ENCODE measurements around the gene KRTAP4-6. TPM values are rescaled to one million over a fixed set of nuclear protein-coding genes. Genes with fewer than 3 reads are reported as not detected.
"Not testable (repeated sequence)": the region's sequence is repeated elsewhere in the genome, so short reads cannot be mapped to it uniquely, and the experiment has no call there.

The KRTAP4-6 gene
- total RNA-seq, 1 experiment from 2014 or later, result not detected

DNA sequence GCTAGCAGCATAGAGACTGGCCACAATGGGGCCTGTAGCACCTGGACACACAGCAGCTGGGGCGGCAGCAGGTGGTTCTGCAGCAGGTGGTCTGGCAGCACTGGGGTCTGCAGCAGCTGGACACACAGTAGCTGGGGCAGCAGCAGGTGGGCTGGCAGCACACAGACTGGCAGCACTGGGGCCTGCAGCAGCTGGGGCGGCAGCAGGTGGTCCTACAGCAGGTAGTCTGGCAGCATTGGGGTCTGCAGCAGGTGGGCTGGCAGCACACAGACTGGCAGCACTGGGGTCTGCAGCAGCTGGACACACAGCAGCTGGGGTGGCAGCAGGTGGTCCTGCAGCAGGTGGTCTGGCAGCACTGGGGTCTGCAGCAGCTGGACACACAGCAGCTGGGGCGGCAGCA is 19.8 kb upstream of the KRTAP4-6 start:
- DNase-seq, result peak in 1 of 2 experiments; percentile 32
- not testable (repeated sequence) for H3K4me3 ChIP-seq; H3K27me3 ChIP-seq; H3K36me3 ChIP-seq; H3K27ac ChIP-seq; H3K4me1 ChIP-seq; H3K9me3 ChIP-seq (replicated peaks)

DNA sequence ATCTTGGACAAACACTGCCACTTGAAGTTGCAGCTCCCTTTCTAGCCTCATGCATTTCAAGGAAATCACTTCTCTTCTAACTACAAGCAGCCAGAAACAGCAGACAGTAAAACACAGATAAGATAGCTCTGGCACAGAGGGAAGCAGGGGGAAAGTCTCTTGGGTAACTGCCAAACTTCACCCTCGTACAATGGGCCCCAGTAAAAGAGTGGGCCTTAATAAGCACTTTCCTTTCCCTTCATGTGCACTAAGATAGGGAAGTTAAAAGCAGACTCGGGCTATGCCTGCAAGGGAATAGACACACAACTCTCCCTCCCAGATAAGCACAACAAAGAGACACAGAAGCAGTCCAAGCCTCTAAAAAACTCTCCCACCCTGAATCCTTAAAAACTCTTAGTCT is 13.5 kb upstream of the KRTAP4-6 start:
- no peak overlapping the region for H3K27ac ChIP-seq
- no peaks in the 10 kb centered on the region for H3K9me3 ChIP-seq (replicated peaks)
- H3K4me3 ChIP-seq, result no peak overlapping the region
- H3K4me1 ChIP-seq, result no peaks in the 10 kb centered on the region
- no peaks in the 10 kb centered on the region for H3K27me3 ChIP-seq
- no peak for DNase-seq
- H3K36me3 ChIP-seq, result no peaks in the 10 kb centered on the region

DNA sequence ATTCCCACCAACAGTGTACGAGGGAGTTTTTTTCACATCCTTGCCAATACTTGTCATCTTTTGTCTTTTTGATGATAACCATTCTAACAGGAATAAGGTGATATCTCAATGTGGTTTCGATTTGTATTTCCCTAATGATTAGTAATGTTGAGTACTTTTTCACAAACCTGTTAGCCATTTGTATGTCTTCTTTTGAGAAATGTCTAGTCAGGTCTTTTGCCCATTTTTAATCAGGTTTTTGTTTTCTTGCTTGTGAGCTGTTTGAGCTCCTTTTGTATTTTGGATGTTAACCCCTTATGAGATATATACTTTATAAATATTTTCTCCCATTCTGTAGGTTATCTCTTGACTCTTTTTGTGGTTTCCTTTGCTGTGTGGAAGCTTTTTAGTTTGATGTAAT is 11.2 kb upstream of the KRTAP4-6 start:
- Histone ChIP-seq H3K9me3 (replicated peaks) (no peaks in the 10 kb centered on the region), H3K27me3 (no peaks in the 10 kb centered on the region), H3K4me1 (no peaks in the 10 kb centered on the region), H3K27ac (no peak overlapping the region), H3K4me3 (no peak overlapping the region), H3K36me3 (no peaks in the 10 kb centered on the region)
- DNase-seq, result no peak

DNA sequence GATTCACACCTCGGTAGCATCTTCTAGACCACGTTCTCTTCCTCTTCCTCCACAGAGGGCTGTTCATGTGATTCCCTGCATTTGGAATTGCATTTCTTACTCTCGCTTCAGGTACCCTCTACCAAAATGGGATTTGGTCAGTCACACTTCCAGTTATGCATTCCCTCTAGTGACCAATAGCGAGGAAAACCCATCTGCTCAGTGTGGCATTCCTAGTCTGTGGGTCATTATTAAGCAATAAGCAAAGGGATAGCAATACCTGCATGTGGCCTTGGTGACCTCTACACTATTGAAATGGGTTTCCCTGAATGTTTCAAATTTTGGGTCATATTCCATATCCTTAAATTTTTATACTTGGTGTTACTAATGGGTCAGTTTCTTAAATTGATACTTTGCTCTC is 9.7 kb upstream of the KRTAP4-6 start:
- H3K4me1 ChIP-seq, result no peaks in the 10 kb centered on the region
- no peaks in the 10 kb centered on the region for H3K27me3 ChIP-seq

DNA sequence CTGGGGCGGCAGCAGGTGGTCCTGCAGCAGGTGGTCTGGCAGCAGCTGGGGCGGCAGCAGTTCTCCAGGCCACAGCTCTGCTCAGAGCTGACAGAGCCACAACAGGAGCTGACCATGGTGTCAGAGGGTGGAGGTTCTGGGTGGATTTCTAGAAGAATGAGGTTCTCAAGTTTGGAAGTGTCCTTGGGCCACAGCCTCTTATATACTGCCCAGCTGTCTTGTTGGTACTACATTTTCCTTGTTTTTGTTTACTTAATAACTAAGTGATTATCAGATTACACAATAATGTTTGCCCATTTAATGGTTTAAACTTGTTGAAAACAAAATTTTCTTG is 9.3 kb upstream of the KRTAP4-6 start, which contains the start of gene KRTAP4-5:
Gene KRTAP4-5, minus strand, starts transcription at position 174 of the 334 bp plus-strand sequence. Its CDS starts 58 bp downstream, at position 116.
- no peak within 1 kb of the TSS for H3K4me3 ChIP-seq
- H3K27ac ChIP-seq, result peak within 1 kb of the TSS; percentile 2; the same call in 1 of the 2 replicates

More for the DNA sequence above, 9.7 kb upstream of the KRTAP4-6 start:
- Histone ChIP-seq H3K36me3 (no peaks in the 10 kb centered on the region), H3K27ac (no peak overlapping the region), H3K9me3 (replicated peaks) (no peaks in the 10 kb centered on the region), H3K4me3 (no peak overlapping the region)
- no peak for DNase-seq

DNA sequence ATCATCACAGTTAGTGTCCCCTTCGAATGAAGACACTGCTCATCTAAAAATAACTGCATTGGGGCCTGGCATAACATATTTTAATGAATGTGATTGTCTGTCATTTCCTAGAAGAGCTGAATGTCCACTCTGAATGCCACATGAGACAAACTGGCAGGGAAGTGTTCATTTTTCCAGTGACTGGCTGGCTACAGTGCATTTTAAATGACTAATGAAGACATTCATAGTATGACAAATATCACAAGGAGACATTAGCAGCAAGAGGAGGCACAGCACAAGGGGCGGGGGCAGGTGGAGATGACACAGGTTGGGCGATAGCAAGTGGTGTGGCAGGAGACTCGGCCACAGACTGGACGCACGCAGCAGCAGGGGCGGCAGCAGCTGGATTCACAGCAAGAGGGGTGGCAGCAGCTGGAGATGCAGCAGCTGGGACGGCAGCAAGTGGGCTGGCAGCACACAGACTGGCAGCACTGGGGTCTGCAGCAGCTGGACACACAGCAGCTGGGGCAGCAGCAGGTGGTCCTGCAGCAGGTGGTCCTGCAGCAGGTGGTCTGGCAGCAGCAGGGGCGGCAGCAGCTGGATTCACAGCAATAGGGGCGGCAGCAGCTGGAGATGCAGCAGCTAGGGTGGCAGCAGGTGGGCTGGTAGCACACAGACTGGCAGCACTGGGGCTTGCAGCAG is 8.8 kb upstream of the KRTAP4-6 start:
- H3K36me3 ChIP-seq; H3K4me1 ChIP-seq; H3K9me3 ChIP-seq (replicated peaks); H3K4me3 ChIP-seq; H3K27me3 ChIP-seq: not testable (repeated sequence)
- peak; percentile 57 to 59 for DNase-seq
- H3K27ac ChIP-seq, result peak overlapping the region; percentile 2; the same call in 1 of the 2 replicates

More for the DNA sequence above, 9.3 kb upstream of the KRTAP4-6 start, which contains the start of gene KRTAP4-5:
- Histone ChIP-seq H3K9me3 (replicated peaks) (no peaks in the 10 kb centered on the region), H3K27me3 (no peaks in the 10 kb centered on the region), H3K36me3 (no peaks in the 10 kb centered on the region), H3K4me1 (no peaks in the 10 kb centered on the region)
- DNase-seq, result no peak

DNA sequence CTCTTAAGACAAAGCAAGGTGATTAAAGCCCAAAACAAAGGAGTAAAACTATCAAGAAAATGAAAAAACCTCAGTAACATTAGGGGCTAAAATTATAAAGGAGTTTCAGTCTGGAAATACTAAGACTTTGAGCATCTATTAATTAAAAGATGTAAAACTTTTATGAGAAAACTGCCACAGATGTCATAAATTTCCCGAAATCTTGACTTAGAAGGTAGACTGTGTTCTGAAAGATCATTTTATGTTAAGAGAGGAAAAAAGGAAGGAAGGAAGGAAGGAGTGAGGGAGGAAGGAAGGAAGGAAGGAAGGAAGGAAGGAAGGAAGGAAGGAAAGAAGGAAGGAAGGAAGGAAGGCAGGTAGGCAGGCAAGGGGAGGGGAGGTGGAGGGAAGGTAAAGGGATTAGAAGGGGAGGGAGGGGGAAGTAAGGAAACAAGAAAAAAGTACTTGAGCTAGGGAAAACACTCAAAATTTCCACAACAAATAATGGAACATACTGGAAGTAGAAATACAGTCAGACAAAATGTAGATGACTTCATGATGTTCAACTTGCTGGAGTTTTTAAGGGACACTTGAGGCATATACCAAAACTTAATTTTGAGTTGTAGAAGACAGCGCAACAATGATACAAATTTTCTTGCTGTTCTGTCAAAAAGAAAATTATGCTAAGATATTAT is 7.3 kb upstream of the KRTAP4-6 start:
- Histone ChIP-seq H3K27me3 (no peaks in the 10 kb centered on the region), H3K27ac (no peak overlapping the region), H3K36me3 (no peaks in the 10 kb centered on the region), H3K4me1 (no peaks in the 10 kb centered on the region), H3K4me3 (no peak overlapping the region), H3K9me3 (replicated peaks) (peaks cover 5% of the 10 kb centered on the region; the same call in 1 of the 2 replicates)
- DNase-seq, result no peak

DNA sequence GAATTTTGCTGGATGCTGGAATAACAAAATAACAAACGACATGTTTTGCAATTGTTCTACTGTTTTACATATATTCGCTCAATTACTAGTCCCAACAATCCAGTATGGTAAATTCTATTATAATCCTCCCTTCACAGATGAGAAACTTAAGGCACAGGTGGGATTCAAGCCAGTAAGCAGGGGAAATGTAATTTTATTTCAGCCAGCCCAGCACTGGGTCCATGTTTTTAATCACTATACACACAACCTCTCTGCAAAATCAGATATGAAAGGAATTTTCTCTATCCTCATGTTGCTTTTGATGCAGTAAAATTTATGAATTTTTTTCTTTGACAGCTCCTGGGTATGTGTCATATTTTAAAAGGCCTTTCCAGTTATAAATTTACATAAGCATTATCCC is 4.9 kb upstream of the KRTAP4-6 start:
- no peak overlapping the region for H3K4me3 ChIP-seq
- H3K36me3 ChIP-seq, result no peaks in the 10 kb centered on the region
- no peaks in the 10 kb centered on the region for H3K4me1 ChIP-seq
- peaks cover 11% of the 10 kb centered on the region for H3K9me3 ChIP-seq (replicated peaks)
- H3K27me3 ChIP-seq, result no peaks in the 10 kb centered on the region
- no peak overlapping the region for H3K27ac ChIP-seq
- no peak for DNase-seq

DNA sequence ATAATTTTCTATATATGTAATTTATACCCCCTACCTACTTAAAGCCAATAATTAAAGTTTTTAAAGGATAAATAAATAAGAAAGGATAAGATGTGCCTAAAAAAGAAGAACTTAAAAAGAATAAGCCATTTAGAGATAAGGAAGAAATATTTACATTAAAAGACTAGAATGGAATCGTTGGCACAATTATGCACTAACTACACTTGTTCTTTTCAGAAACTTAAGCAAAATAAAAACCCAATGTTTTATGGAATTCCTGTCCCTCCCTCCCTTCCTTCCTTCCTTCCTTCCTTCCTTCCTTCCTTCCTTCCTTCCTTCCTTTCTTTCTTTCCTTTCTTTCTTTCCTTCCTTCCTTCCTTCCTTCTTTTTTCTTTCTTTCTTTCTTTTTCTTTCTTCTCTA is 4.5 kb upstream of the KRTAP4-6 start:
- H3K27ac ChIP-seq, result no peak overlapping the region
- no peak for DNase-seq
- H3K9me3 ChIP-seq (replicated peaks), result peaks cover 11% of the 10 kb centered on the region
- no peaks in the 10 kb centered on the region for H3K4me1 ChIP-seq
- no peak overlapping the region for H3K4me3 ChIP-seq
- no peaks in the 10 kb centered on the region for H3K36me3 ChIP-seq
- no peaks in the 10 kb centered on the region for H3K27me3 ChIP-seq

DNA sequence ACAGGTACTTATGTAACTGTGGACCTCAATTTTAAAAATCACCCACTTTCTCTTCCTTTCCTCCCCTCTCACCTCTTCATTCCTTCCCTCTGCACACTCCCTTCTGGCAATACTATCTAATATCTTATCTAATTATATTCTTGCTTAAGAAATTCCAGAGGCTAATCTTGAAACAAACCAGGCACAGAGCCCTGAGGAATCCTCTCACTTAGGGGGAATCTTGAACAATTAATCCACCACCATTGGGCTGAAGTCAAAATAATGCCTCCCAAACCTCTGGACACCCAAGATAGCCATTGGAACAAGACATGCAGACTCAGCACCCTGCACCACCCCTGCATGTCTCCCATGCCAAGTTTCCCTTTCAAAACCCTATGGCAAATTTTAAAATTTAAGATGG is 1.0 kb upstream of the KRTAP4-6 start:
- DNase-seq, result no peak
- Histone ChIP-seq H3K36me3 (no peaks in the 10 kb centered on the region), H3K9me3 (replicated peaks) (peaks cover 11% of the 10 kb centered on the region), H3K27ac (no peak overlapping the region), H3K4me1 (no peaks in the 10 kb centered on the region), H3K27me3 (no peaks in the 10 kb centered on the region), H3K4me3 (no peak overlapping the region)

DNA sequence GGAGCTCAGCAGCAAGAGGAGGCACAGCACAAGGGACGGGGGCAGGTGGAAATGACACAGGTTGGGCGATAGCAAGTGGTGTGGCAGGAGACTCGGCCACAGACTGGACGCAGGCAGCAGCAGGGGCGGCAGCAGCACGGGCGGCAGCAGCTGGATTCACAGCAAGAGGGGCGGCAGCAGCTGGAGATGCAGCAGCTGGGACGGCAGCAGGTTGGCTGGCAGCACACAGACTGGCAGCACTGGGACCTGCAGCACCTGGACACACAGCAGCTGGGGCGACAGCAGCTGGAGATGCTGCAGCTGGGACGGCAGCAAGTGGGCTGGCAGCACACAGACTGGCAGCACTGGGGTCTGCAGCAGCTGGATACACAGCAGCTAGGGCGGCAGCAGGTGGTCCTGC is 479 bp downstream of the KRTAP4-6 start:
- peak; percentile 63 to 70 for DNase-seq
- not testable (repeated sequence) for H3K4me1 ChIP-seq, H3K4me3 ChIP-seq, H3K27me3 ChIP-seq, H3K36me3 ChIP-seq
- H3K9me3 ChIP-seq (replicated peaks), result peaks cover 11% of the 10 kb centered on the region
- peak overlapping the region; percentile 23; the same call in 1 of the 2 replicates for H3K27ac ChIP-seq

DNA sequence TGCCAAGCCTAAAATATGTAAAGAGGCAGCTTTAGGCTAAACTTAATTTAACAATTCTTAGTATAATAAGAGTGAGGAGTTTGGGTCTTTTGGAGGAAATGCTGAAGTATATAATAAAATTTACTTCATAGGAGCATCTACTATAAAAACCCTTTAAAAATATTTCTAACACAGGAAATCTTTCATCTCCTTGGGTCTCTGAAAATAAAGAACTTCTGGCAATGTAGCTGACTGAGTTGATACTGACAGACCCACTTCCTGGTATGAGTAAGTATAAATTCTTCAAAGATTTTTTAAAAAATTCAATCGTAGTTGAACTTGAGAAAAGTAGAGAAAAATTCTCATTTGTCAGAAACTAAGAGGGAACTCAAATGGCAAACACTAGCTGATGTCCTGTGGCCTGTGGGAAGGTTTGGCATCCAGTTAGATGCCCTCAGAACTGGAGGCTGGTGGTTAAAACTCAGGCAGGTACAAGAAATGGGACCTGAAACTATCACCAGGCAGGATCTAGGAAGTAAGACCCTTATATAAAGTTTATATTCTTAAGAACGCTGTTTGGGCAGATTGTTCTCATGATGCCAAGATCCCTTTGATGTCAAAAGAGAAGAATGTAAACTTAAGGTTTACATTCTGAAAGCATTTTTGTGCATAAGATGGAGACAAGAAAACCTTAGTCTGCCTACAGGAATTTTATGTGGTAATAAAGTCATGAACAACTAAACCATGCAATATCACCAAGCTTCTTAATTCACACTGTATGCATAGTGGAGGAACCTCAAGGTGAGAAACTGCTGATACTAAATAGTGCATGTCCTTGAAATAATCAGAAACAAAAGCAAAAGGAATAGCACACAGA is 6.2 kb downstream of the KRTAP4-6 start:
- DNase-seq, result no peak
- no peaks in the 10 kb centered on the region for H3K4me1 ChIP-seq

DNA sequence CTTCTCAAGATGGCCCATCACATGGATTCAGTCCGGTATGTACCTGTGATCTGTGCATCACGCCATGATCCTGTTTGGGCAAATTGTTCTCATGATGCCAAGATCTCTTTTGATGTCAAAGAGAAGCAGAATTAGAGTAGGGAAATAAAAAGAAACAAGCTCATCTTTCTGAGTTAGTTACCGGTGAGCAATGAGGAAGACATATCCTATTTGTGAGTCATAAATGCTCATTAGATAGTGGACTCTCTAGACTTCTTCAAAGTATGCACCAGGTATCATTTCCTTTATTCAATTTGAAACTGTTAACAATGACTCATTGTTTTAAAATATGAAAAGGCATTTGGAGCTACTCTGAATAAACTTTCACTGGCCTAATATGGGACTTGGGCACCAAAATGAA is 8.4 kb downstream of the KRTAP4-6 start:
- Histone ChIP-seq H3K36me3 (no peaks in the 10 kb centered on the region), H3K9me3 (replicated peaks) (no peaks in the 10 kb centered on the region; the same call in 1 of the 2 replicates), H3K4me1 (no peaks in the 10 kb centered on the region), H3K4me3 (no peak overlapping the region), H3K27ac (no peak overlapping the region), H3K27me3 (no peaks in the 10 kb centered on the region)
- DNase-seq, result no peak

More for the DNA sequence above, 6.2 kb downstream of the KRTAP4-6 start:
- no peak overlapping the region for H3K4me3 ChIP-seq
- H3K27ac ChIP-seq, result no peak overlapping the region
- no peaks in the 10 kb centered on the region for H3K36me3 ChIP-seq
- no peaks in the 10 kb centered on the region; the same call in 1 of the 2 replicates for H3K9me3 ChIP-seq (replicated peaks)
- H3K27me3 ChIP-seq, result no peaks in the 10 kb centered on the region

DNA sequence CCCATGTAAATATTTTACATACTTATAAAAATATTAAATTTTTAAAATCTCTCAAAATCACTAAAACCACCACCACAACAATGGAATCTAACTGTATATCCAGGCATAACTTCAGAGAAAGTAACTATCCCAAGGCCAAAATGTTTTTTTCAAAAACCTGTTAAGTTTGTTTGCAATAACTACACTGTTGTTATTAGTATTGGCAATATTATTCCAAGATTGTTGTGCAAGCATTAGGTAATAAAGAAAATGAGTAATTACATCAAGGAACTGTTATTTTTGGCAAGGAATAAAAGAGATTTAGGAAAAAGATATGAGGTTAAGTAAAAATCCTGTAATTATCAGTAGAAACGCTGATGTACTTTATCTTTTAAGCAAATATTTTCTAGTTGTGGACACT is 13.0 kb downstream of the KRTAP4-6 start:
- H3K27me3 ChIP-seq, result no peaks in the 10 kb centered on the region
- H3K36me3 ChIP-seq, result no peaks in the 10 kb centered on the region
- H3K27ac ChIP-seq, result no peak overlapping the region
- no peaks in the 10 kb centered on the region for H3K4me1 ChIP-seq
- H3K9me3 ChIP-seq (replicated peaks), result peaks cover 4% of the 10 kb centered on the region
- DNase-seq, result no peak
- no peak overlapping the region for H3K4me3 ChIP-seq

DNA sequence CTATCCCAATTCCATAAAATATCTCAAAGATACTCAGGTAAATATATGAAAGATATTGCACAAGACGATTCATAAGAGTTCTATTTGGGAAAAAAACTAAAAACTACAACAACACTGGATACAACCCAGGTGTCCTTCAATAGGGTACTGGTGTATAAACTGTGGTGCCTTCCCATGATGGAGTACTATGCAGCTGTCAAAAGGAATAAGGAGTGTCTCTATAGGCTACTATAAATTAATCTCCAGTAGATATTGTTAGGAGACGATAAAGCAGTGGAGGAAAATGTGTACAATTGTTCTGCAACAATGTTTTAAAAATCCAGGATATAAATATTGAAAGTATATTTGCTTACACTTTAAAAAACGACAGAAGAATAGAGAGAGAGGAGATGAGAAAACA is 13.9 kb downstream of the KRTAP4-6 start:
- Histone ChIP-seq H3K27ac (no peak overlapping the region), H3K9me3 (replicated peaks) (peaks cover 4% of the 10 kb centered on the region), H3K36me3 (no peaks in the 10 kb centered on the region), H3K4me3 (no peak overlapping the region), H3K27me3 (no peaks in the 10 kb centered on the region), H3K4me1 (no peaks in the 10 kb centered on the region)
- no peak for DNase-seq

All from SJCRH30 (cell line).